ENCODE measurements around the gene KCP. TPM values are rescaled to one million over a fixed set of nuclear protein-coding genes. Genes with fewer than 3 reads are reported as not detected.

Gene KCP
- total RNA-seq, 4 donors from 2014 or later: 0.07 to 0.68 (median 0.21) TPM; not detected in 1

DNA sequence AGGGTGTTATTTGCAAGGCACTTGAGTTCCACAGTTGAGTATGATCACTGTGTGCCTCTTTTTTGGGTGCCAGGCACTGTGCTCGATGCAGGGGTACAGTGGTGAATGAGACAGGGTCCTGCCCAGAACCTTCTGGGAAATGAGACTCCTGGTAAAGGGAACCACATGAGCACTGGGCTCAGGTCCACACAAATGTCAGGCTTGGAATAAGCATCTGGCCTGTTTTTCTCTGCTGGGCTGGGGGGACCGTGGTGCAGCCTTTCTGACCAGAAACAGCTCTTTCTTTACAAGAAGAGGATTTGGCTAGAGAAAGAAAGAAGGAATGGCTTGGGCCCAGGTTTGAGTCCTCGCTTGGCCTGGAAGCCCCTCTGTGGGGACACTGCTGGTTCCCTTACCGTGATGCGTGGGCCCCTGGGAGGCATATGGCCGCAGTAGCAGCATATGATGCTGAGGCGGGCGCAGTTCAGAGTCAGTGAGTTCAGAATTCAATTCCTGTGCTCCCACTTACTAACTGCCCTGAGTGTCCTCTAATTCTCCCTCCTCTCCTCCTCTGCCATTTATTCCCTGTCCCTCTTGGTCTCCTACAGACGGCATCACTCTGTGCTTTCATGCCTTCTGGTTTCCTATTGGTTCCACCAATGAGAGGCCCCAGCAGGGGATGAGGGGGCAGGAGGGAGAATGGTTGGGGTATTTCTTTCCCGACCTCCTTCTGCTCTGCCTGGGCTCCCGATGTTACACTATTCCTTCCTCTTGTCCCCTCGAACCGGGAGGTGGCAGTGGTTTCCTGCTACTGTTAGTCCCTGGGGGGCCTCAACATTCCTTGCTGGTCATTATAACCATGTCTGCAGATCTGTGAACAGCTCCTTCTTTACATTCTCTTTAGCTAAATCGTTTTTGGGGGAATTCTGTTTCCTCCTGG lies 9.6 kb upstream of the KCP start:
- DNase-seq (ENCODE audit: low spot score in 2 of 2): peak in 1 of 2 donors; percentile 68
- 56 to 60% methylated on average over 14 of the region's 14 CpGs for WGBS, 2 donors
- H3K4me3 ChIP-seq (ENCODE audit: low read depth, poor library complexity, severe bottlenecking): no peak overlapping the region
- no peak for TF ChIP-seq POLR2A (IDR thresholded peaks at IDR 0.05)
- TF ChIP-seq, protein P1, sequence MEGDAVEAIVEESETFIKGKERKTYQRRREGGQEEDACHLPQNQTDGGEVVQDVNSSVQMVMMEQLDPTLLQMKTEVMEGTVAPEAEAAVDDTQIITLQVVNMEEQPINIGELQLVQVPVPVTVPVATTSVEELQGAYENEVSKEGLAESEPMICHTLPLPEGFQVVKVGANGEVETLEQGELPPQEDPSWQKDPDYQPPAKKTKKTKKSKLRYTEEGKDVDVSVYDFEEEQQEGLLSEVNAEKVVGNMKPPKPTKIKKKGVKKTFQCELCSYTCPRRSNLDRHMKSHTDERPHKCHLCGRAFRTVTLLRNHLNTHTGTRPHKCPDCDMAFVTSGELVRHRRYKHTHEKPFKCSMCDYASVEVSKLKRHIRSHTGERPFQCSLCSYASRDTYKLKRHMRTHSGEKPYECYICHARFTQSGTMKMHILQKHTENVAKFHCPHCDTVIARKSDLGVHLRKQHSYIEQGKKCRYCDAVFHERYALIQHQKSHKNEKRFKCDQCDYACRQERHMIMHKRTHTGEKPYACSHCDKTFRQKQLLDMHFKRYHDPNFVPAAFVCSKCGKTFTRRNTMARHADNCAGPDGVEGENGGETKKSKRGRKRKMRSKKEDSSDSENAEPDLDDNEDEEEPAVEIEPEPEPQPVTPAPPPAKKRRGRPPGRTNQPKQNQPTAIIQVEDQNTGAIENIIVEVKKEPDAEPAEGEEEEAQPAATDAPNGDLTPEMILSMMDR (IDR thresholded peaks at IDR 0.05): no peak
- intact Hi-C loops (cut with DNase I; ENCODE audit: low total_unique reads): loop anchor here (10.0 kb wide), 1 partner anchor 175 kb away; no protein-coding TSS in a partner anchor

DNA sequence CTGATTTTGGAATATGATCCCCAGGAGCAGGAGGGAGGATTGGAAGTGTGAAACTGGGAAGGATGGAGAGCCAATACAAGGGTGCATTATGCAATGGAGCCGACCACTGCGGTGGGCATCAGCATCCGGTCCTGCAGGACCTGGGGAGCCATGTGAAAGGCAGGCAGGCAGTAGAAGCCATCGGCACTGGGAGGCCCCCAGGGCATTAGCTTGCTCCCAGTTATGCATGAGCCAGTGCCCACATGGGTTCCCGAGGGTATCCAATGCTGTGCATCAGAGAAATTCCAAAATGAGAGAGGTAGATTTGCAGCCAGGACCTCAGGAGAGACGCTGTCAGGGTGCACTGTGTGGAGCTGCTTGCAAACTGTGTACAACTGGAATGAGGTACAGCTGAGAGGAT lies 8.7 kb upstream of the KCP start:
- intact Hi-C loops (cut with DNase I; ENCODE audit: low total_unique reads): loop anchor here (10.0 kb wide), 1 partner anchor 176 kb away; no protein-coding TSS in a partner anchor
- TF ChIP-seq POLR2A (IDR thresholded peaks at IDR 0.05): no peak
- TF ChIP-seq, protein P1 (IDR thresholded peaks at IDR 0.05): no peak
- 70 to 75% methylated on average over 6 of the region's 6 CpGs for WGBS, 2 donors
- DNase-seq (ENCODE audit: low spot score in 2 of 2): peak in 1 of 2 donors; percentile 53
- H3K4me3 ChIP-seq (ENCODE audit: low read depth, poor library complexity, severe bottlenecking): no peak overlapping the region

DNA sequence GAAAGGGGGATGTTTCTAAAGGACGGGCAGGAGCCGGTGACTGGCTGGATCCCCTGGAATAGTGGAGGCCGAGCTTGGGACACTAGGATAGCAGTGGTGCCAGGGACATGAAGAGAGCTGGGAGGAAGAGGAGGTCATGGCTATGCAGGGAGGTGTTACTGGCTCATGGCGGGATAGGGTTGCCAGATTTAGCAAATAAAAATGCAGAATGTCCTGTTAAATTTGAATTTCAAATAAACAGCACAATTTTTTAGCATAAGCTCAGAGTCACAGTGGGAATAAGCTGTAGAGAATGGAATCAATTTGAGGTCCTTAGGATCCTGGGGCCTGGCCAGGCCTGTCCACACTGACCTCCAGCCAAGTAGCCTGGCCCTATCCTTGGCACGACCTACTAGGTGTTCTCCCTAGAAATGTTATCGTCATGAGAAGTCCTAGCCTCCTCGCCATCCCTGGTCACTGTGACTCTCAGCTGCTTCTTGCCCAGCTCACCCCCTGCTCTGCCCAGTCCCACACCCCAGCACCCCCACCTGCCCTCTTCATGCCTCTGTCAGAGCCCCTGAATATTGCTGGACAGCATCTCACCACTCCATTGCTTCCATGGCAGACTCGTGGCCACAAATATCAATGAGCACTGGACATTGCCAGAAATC lies 7.6 kb upstream of the KCP start:
- WGBS, 2 donors: 75 to 79% methylated on average over 8 of the region's 8 CpGs
- no peak overlapping the region for H3K4me3 ChIP-seq (ENCODE audit: low read depth, poor library complexity, severe bottlenecking)
- no peak for TF ChIP-seq POLR2A (IDR thresholded peaks at IDR 0.05)
- TF ChIP-seq, protein P1 (IDR thresholded peaks at IDR 0.05): no peak
- peak in 1 of 2 donors; percentile 76 for DNase-seq (ENCODE audit: low spot score in 2 of 2)
- intact Hi-C loops (cut with DNase I; ENCODE audit: low total_unique reads): loop anchor here (10.0 kb wide), 1 partner anchor 177 kb away; no protein-coding TSS in a partner anchor

DNA sequence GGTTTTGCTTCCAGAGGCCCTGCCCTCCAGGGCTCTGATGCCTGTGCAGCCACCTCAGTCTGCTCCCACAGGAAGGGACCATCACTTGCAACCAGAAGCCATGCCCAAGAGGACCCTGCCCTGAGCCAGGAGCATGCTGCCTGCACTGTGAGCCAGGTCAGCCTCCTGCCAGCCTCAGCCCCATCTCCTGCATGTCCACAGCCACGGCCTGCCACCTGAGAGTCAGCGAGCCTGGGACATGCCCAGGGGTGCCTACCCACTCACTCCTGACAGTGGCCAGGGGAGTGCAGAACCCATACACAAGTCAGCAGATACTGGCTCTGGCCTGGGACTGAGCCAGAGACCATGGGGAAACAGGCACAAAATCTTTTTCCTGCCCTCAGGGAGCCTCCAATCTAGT lies 6.6 kb upstream of the KCP start:
- intact Hi-C loops (cut with DNase I; ENCODE audit: low total_unique reads): loop anchor here (10.0 kb wide), 1 partner anchor 178 kb away; no protein-coding TSS in a partner anchor
- H3K4me3 ChIP-seq (ENCODE audit: low read depth, poor library complexity, severe bottlenecking): no peak overlapping the region
- DNase-seq (ENCODE audit: low spot score in 2 of 2): peak in 1 of 2 donors; percentile 79
- TF ChIP-seq, protein P1 (IDR thresholded peaks at IDR 0.05): no peak
- no peak for TF ChIP-seq POLR2A (IDR thresholded peaks at IDR 0.05)
- WGBS, 2 donors: 93 to 100% methylated on average over 1 to 2 of the region's 2 CpGs

DNA sequence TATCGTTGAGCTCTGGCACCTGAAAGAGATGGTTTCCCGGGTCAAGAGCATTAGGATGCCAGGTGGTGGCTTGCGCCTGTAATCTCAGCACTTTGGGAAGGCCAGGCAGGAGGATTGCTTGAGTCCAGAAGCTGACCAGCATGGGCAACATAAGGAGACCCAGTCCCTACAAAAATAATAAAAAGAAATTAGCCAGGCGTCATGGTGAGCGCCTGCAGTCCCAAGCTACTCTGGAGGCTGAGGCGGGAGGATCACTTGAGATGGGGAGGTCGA lies 6.1 kb upstream of the KCP start:
- peak in 1 of 2 donors; percentile 69 for DNase-seq (ENCODE audit: low spot score in 2 of 2)
- WGBS, 2 donors: 94 to 95% methylated on average over 7 of the region's 7 CpGs
- no peak overlapping the region for H3K4me3 ChIP-seq (ENCODE audit: low read depth, poor library complexity, severe bottlenecking)
- intact Hi-C loops (cut with DNase I; ENCODE audit: low total_unique reads): loop anchor here (10.0 kb wide), 1 partner anchor 178 kb away; no protein-coding TSS in a partner anchor
- no peak for TF ChIP-seq POLR2A (IDR thresholded peaks at IDR 0.05)
- TF ChIP-seq, protein P1 (IDR thresholded peaks at IDR 0.05): no peak

Measured in lower leg skin (tissue), 4 donors.